Measurements from ENCODE around the gene MED26. TPM values are rescaled to one million over a fixed set of nuclear protein-coding genes. Genes with fewer than 3 reads are reported as not detected.

MED26 gene
- total RNA-seq, 1 experiment from 2014 or later = 11.4 TPM

DNA sequence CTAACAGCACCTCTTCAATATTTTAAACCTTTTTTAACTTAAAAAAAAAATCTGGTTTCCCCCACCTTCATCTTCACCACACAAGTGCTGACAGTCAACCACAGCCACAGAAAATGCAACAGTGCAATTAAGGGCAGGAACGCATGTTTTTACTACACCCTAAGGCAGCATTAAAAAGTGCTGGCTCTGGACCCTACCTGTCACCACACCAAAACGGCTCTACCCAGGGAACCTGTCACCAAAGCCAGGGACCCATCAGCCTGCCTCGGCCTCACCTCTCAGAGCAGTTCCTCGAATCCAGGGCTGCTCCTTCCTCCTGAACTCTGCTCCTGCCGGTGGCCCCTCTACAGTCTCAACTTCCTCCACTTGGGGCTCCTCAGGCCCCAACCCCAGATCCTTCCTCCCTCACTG, 33.3 kb downstream of the MED26 start:
- H3K9ac ChIP-seq (ENCODE audit: extremely low read depth, insufficient read length, low read length) = no peak overlapping the region
- Mint-ChIP-seq H3K4me3 (no peak overlapping the region), H3K4me1 (peaks cover 18 to 24% of the 10 kb centered on the region in 2 experiments), H3K36me3 (ENCODE audit: insufficient read depth in 1 of 3, low read depth in 3 of 3) (peaks cover 0 to 4% (median 0%) of the 10 kb centered on the region in 3 experiments; a peak in 2 of 7 replicates), H3K27ac (peak overlapping the region in 2 of 3 experiments; percentile 57 to 85; a peak in 3 of 7 replicates), H3K27me3 (ENCODE audit: low read depth) (no peaks in the 10 kb centered on the region), H3K9me3 (no peaks in the 10 kb centered on the region)
- H3K27me3 ChIP-seq (ENCODE audit: insufficient read depth, low read length) = no peaks in the 10 kb centered on the region
- peaks cover 4% of the 10 kb centered on the region for H4K20me1 ChIP-seq (ENCODE audit: control insufficient read depth, insufficient read depth, insufficient read length)
- H4K5ac ChIP-seq (ENCODE audit: insufficient read length, low read depth, low read length) = no peak overlapping the region
- H3K23me2 ChIP-seq (ENCODE audit: insufficient read length, low read depth, low read length, poor library complexity, severe bottlenecking) = no peaks in the 10 kb centered on the region
- H3K23ac ChIP-seq (ENCODE audit: insufficient read length, low read depth, low read length) = no peak overlapping the region
- H3K4me2 ChIP-seq (ENCODE audit: insufficient read depth, insufficient read length, low read length) = no peak overlapping the region
- H3T11ph ChIP-seq (ENCODE audit: low read length) = no peak overlapping the region
- no peak overlapping the region for H2AK5ac ChIP-seq (ENCODE audit: insufficient read length, low read length)
- no peak overlapping the region for H4K8ac ChIP-seq (replicated peaks; ENCODE audit: insufficient read length, low read depth, low read length)
- TF ChIP-seq CTCF (conservative IDR thresholded peaks at IDR 0.05) = no peak
- H3K4me1 ChIP-seq (ENCODE audit: insufficient read depth, low read length) = peaks cover 7% of the 10 kb centered on the region; the same call in 1 of the 2 replicates
- H3K4ac ChIP-seq (ENCODE audit: low read depth, low read length) = no peak overlapping the region
- H2BK5ac ChIP-seq (ENCODE audit: insufficient read length, low read length) = no peak overlapping the region
- no peak overlapping the region for H2BK120ac ChIP-seq (ENCODE audit: low read depth, low read length, poor library complexity, severe bottlenecking)
- no peak overlapping the region for H3K27ac ChIP-seq (ENCODE audit: insufficient read length, low read depth, low read length)
- H3K9me3 ChIP-seq (ENCODE audit: control insufficient read depth, low read depth, low read length) = no peaks in the 10 kb centered on the region
- no peak overlapping the region for H3K18ac ChIP-seq (ENCODE audit: insufficient read length, low read depth, low read length)
- WGBS (ENCODE audit: extremely low coverage, insufficient read length, low lambda C conversion rate) = no CpG with 5 or more reads among the region's 5 CpGs
- no peak for DNase-seq
- no peak overlapping the region for H3K56ac ChIP-seq (ENCODE audit: insufficient read length, low read depth, low read length)
- no peak overlapping the region for H2AFZ ChIP-seq (ENCODE audit: low read length)
- no peak overlapping the region for H3K14ac ChIP-seq (ENCODE audit: insufficient read depth, low read length)
- H4K91ac ChIP-seq (ENCODE audit: insufficient read length, low read depth, low read length) = no peak overlapping the region
- no peak overlapping the region for H2BK20ac ChIP-seq (ENCODE audit: low read depth, low read length, poor library complexity, severe bottlenecking)
- H2BK15ac ChIP-seq (ENCODE audit: low read depth, low read length) = no peak overlapping the region
- H3K79me2 ChIP-seq (ENCODE audit: insufficient read depth, low read length) = peaks cover 32% of the 10 kb centered on the region; the same call in 1 of the 2 replicates
- H3K79me1 ChIP-seq (ENCODE audit: insufficient read depth, low read depth, low read length, poor library complexity, severe bottlenecking) = peaks cover 12% of the 10 kb centered on the region
- no peak overlapping the region for H2BK12ac ChIP-seq (ENCODE audit: insufficient read length, low read depth, low read length)
